ENCODE measurements around the gene ALK. TPM values are rescaled to one million over a fixed set of nuclear protein-coding genes. Genes with fewer than 3 reads are reported as not detected.

ALK gene
- total and polyA plus RNA-seq, 10 of the 15 experiments (the other 5 are each of a cell fraction or from before 2014, with no cell fraction given) = 0.11 TPM; not detected in 9

DNA sequence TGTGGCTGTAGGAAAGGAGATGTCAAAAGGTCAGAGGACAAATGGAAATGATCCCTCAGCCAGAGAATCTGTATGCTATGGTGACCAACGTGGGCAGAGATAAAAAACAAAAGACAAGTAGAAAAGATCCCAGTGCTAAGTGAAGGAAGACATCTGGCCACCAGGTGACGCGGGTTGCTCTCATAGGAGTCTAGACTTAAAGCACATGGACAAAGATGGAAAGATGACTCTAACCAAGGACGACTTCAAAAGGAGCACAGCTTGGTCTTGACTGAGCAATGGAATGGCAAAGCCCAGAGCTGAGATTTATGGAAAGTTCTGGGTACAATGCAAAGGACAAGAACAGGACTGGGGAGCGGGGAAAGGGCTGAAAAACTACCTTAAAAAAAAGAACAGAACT, 709.4 kb downstream of the ALK start:
- BruUV-seq (replicated peaks) = no TSS peak
- intact Hi-C loops (cut with micrococcal nuclease; ENCODE audit: unreplicated experiment) = no loop called here
- H3K79me2 ChIP-seq (ENCODE audit: control insufficient read depth, insufficient read depth, low read length) = no peaks in the 10 kb centered on the region
- no peaks in the 10 kb centered on the region for H3K9me3 ChIP-seq (replicated peaks; ENCODE audit: control insufficient read depth, insufficient read depth, low read length)
- DNase-seq (ENCODE audit: low read depth, low spot score) = no peak
- no peak overlapping the region for H3K9ac ChIP-seq (ENCODE audit: control insufficient read depth, insufficient read depth, low read length)
- SMC1A ChIA-PET (ENCODE audit: uncharacterized antibody, unreplicated experiment) = interaction anchor here (0.6 to 1.4 kb wide), 2 partner anchors 253 to 1265 kb away, joined by 3 read pairs; no protein-coding TSS in a partner anchor
- no peak for FAIRE-seq
- no peak for ATAC-seq
- in situ Hi-C loops (cut with MboI) = no loop called here
- CTCF ChIA-PET = interaction anchor here (1.0 kb wide), 1 partner anchor 30 kb away, joined by 3 read pairs; no protein-coding TSS in a partner anchor
- no peak overlapping the region for H3K4me3 ChIP-seq
- H3K4me1 ChIP-seq (ENCODE audit: control insufficient read depth, insufficient read depth, low read length) = no peaks in the 10 kb centered on the region
- no peaks in the 10 kb centered on the region for H3K27me3 ChIP-seq (replicated peaks in 1 of 2; ENCODE audit: control insufficient read depth in 2 of 2, insufficient read depth in 2 of 2, low read length in 1 of 2)
- no peak overlapping the region for H2AFZ ChIP-seq (ENCODE audit: control insufficient read depth, low read depth, low read length)
- TF ChIP-seq NBN (IDR thresholded peaks at IDR 0.05) = no peak
- TF ChIP-seq RB1 (IDR thresholded peaks at IDR 0.05; ENCODE audit: borderline replicate concordance) = no peak
- no peaks in the 10 kb centered on the region for H4K20me1 ChIP-seq (ENCODE audit: control insufficient read depth, insufficient read depth)
- 56% methylated on average over 5 of the region's 5 CpGs for WGBS (ENCODE audit: insufficient coverage, insufficient replicate concordance, low lambda C conversion rate, missing lambda C conversion rate)
- H3K36me3 ChIP-seq (ENCODE audit: control insufficient read depth in 2 of 2, insufficient read depth in 2 of 2, low read length in 1 of 2) = no peaks in the 10 kb centered on the region
- no peak overlapping the region for H3K4me2 ChIP-seq (ENCODE audit: control insufficient read depth, insufficient read depth)
- H3K27ac ChIP-seq (ENCODE audit: control insufficient read depth, insufficient read depth) = no peak overlapping the region
- POLR2A ChIA-PET = no interaction called here
- RAD21 ChIA-PET (ENCODE audit: unreplicated experiment) = no interaction called here

DNA sequence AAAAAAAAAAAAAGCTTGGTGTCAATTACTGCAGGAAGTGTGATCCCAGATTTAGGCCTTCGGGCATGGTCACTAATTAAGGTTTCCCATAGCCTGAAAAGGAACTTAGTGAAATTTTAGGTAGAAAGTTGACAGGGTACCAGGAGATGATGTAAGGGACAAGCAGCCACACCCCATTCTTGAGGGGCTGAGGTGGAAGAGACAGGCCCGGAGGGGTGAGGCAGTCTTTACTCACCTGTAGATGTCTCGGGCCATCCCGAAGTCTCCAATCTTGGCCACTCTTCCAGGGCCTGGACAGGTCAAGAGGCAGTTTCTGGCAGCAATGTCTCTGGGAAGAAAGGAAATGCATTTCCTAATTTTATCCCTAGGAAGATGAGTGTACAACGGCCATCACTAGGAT, 711.8 kb downstream of the ALK start:
- POLR2A ChIA-PET = interaction anchor here (0.6 kb wide), 1 partner anchor 254 kb away, joined by 3 read pairs; no protein-coding TSS in a partner anchor
- no peaks in the 10 kb centered on the region for H3K79me2 ChIP-seq (ENCODE audit: control insufficient read depth, insufficient read depth, low read length)
- no peaks in the 10 kb centered on the region for H3K9me3 ChIP-seq (replicated peaks; ENCODE audit: control insufficient read depth, insufficient read depth, low read length)
- no peaks in the 10 kb centered on the region for H3K27me3 ChIP-seq (replicated peaks in 1 of 2; ENCODE audit: control insufficient read depth in 2 of 2, insufficient read depth in 2 of 2, low read length in 1 of 2)
- in situ Hi-C loops (cut with MboI) (no loop called here), intact Hi-C loops (cut with micrococcal nuclease; ENCODE audit: unreplicated experiment) (no loop called here)
- no peaks in the 10 kb centered on the region for H3K36me3 ChIP-seq (ENCODE audit: control insufficient read depth in 2 of 2, insufficient read depth in 2 of 2, low read length in 1 of 2)
- no peak for DNase-seq (ENCODE audit: low read depth, low spot score)
- WGBS (ENCODE audit: insufficient coverage, insufficient replicate concordance, low lambda C conversion rate, missing lambda C conversion rate) = 99% methylated on average over 5 of the region's 5 CpGs
- H3K4me3 ChIP-seq = no peak overlapping the region
- no peak overlapping the region for H3K9ac ChIP-seq (ENCODE audit: control insufficient read depth, insufficient read depth, low read length)
- CTCF ChIA-PET = interaction anchor here (1.4 kb wide), 1 partner anchor 251 kb away, joined by 6 read pairs; no protein-coding TSS in a partner anchor
- SMC1A ChIA-PET (ENCODE audit: uncharacterized antibody, unreplicated experiment) = no interaction called here
- H2AFZ ChIP-seq (ENCODE audit: control insufficient read depth, low read depth, low read length) = no peak overlapping the region
- RAD21 ChIA-PET (ENCODE audit: unreplicated experiment) = no interaction called here
- FAIRE-seq = no peak
- H3K4me1 ChIP-seq (ENCODE audit: control insufficient read depth, insufficient read depth, low read length) = no peaks in the 10 kb centered on the region
- no peak overlapping the region for H3K4me2 ChIP-seq (ENCODE audit: control insufficient read depth, insufficient read depth)
- no TSS peak for BruUV-seq (replicated peaks)
- no peak for ATAC-seq
- H4K20me1 ChIP-seq (ENCODE audit: control insufficient read depth, insufficient read depth) = no peaks in the 10 kb centered on the region
- no peak overlapping the region for H3K27ac ChIP-seq (ENCODE audit: control insufficient read depth, insufficient read depth)
- TF ChIP-seq, protein P1, sequence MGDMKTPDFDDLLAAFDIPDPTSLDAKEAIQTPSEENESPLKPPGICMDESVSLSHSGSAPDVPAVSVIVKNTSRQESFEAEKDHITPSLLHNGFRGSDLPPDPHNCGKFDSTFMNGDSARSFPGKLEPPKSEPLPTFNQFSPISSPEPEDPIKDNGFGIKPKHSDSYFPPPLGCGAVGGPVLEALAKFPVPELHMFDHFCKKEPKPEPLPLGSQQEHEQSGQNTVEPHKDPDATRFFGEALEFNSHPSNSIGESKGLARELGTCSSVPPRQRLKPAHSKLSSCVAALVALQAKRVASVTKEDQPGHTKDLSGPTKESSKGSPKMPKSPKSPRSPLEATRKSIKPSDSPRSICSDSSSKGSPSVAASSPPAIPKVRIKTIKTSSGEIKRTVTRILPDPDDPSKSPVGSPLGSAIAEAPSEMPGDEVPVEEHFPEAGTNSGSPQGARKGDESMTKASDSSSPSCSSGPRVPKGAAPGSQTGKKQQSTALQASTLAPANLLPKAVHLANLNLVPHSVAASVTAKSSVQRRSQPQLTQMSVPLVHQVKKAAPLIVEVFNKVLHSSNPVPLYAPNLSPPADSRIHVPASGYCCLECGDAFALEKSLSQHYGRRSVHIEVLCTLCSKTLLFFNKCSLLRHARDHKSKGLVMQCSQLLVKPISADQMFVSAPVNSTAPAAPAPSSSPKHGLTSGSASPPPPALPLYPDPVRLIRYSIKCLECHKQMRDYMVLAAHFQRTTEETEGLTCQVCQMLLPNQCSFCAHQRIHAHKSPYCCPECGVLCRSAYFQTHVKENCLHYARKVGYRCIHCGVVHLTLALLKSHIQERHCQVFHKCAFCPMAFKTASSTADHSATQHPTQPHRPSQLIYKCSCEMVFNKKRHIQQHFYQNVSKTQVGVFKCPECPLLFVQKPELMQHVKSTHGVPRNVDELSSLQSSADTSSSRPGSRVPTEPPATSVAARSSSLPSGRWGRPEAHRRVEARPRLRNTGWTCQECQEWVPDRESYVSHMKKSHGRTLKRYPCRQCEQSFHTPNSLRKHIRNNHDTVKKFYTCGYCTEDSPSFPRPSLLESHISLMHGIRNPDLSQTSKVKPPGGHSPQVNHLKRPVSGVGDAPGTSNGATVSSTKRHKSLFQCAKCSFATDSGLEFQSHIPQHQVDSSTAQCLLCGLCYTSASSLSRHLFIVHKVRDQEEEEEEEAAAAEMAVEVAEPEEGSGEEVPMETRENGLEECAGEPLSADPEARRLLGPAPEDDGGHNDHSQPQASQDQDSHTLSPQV (IDR thresholded peaks at IDR 0.05) = no peak
- TF ChIP-seq, protein P2, sequence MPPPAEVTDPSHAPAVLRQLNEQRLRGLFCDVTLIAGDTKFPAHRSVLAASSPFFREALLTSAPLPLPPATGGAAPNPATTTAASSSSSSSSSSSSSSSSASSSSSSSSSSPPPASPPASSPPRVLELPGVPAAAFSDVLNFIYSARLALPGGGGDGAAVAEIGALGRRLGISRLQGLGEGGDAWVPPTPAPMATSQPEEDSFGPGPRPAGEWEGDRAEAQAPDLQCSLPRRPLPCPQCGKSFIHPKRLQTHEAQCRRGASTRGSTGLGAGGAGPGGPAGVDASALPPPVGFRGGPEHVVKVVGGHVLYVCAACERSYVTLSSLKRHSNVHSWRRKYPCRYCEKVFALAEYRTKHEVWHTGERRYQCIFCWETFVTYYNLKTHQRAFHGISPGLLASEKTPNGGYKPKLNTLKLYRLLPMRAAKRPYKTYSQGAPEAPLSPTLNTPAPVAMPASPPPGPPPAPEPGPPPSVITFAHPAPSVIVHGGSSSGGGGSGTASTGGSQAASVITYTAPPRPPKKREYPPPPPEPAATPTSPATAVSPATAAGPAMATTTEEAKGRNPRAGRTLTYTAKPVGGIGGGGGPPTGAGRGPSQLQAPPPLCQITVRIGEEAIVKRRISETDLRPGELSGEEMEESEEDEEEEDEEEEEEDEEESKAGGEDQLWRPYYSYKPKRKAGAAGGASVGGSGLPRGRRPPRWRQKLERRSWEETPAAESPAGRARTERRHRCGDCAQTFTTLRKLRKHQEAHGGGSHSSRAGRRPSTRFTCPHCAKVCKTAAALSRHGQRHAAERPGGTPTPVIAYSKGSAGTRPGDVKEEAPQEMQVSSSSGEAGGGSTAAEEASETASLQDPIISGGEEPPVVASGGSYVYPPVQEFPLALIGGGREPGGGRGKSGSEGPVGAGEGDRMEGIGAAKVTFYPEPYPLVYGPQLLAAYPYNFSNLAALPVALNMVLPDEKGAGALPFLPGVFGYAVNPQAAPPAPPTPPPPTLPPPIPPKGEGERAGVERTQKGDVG (CRISPR knock-in tag; IDR thresholded peaks at IDR 0.05) = no peak
- TF ChIP-seq, protein P3, sequence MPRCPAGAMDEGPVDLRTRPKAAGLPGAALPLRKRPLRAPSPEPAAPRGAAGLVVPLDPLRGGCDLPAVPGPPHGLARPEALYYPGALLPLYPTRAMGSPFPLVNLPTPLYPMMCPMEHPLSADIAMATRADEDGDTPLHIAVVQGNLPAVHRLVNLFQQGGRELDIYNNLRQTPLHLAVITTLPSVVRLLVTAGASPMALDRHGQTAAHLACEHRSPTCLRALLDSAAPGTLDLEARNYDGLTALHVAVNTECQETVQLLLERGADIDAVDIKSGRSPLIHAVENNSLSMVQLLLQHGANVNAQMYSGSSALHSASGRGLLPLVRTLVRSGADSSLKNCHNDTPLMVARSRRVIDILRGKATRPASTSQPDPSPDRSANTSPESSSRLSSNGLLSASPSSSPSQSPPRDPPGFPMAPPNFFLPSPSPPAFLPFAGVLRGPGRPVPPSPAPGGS (IDR thresholded peaks at IDR 0.05; ENCODE audit: borderline replicate concordance, insufficient read depth, low read depth, low read length, poor library complexity, severe bottlenecking) = no peak
- TF ChIP-seq ZNF217 (IDR thresholded peaks at IDR 0.05) (no peak), ESRRA (IDR thresholded peaks at IDR 0.05; ENCODE audit: low read length) (no peak), MYC (IDR thresholded peaks at IDR 0.05; ENCODE audit: insufficient read depth, insufficient read length, insufficient replicate concordance, low read length, severe bottlenecking) (no peak)

All from GM12878 (cell line).